Activated T-cell treated with anti-CD3 and anti-CD28 coated beads, Interleukin-2, amount 50 U/mL, for 72 hours (primary cell): ENCODE measurements around the gene CUL9. TPM values are rescaled to one million over a fixed set of nuclear protein-coding genes. Genes with fewer than 3 reads are reported as not detected.

Experiments used
- ATAC-seq, 2 donors: fragments of 150-1000 bp; cut with Tn5 transposase; replicated peaks in 1 of 2; 2 replicates each; pipeline ENCODE4 v1.10.0; 2021; ENCODE audit warnings: moderate library complexity in 2 of 2, mild to moderate bottlenecking in 1 of 2
- DNase-seq, 2 donors: peaks; one replicate each; pipeline ENCODE4 v3.0.0; 2021 to 2022; ENCODE audit warnings: mixed read lengths in 1 of 2
- H3K27ac Mint-ChIP-seq: one replicate; pipeline ENCODE4 v1.8.0; 2022; ENCODE audit warnings: mild to moderate bottlenecking, moderate library complexity, mixed read lengths
- H3K27me3 Mint-ChIP-seq: one replicate; pipeline ENCODE4 v1.8.0; 2022; ENCODE audit warnings: low read depth, mixed read lengths
- H3K36me3 Mint-ChIP-seq, 2 donors: one replicate each; pipeline ENCODE4 v1.8.0; 2022; ENCODE audit warnings: mixed read lengths in 2 of 2, mild to moderate bottlenecking in 1 of 2; ENCODE audit not compliant: insufficient read depth in 2 of 2
- H3K4me1 Mint-ChIP-seq: one replicate; pipeline ENCODE4 v1.8.0; 2022; ENCODE audit warnings: low read depth, mixed read lengths
- H3K4me3 Mint-ChIP-seq, 2 donors: one replicate each; pipeline ENCODE4 v1.8.0; 2022; ENCODE audit warnings: mild to moderate bottlenecking in 2 of 2, mixed read lengths in 2 of 2, moderate library complexity in 2 of 2
- H3K9me3 Mint-ChIP-seq, 2 donors: one replicate each; pipeline ENCODE4 v1.8.0; 2022; ENCODE audit warnings: mixed read lengths in 2 of 2
- total RNA-seq, 2 donors: library from RNA; stranded (reverse); gene quantifications; one replicate each; pipeline ENCODE4 v1.2.3, GENCODE V29; 2022

Gene CUL9
- total RNA-seq, 2 donors from 2014 or later = 60.7 to 62.0 TPM

DNA sequence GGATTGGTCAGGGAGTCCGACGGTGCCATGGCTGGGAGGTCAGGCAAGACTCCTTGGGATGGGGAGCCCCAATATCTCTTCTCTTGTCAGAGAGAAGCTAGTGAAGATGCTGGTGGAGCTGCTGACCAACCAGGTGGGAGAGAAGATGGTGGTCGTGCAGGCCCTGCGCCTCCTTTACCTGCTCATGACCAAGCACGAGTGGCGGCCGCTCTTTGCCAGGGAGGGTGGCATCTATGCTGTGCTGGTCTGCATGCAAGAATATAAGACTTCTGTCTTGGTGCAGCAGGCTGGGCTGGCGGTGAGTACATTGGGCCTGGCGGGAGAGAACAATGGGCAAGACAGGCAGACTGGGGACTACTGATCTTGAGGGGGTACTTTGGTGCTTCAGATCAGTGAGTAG, 10.9 kb downstream of the CUL9 start:
- H3K27me3 Mint-ChIP-seq = no peaks in the 10 kb centered on the region
- no peak overlapping the region for H3K4me3 Mint-ChIP-seq
- peaks cover 2 to 13% of the 10 kb centered on the region in 2 donors for H3K36me3 Mint-ChIP-seq
- no peak for ATAC-seq
- no peaks in the 10 kb centered on the region for H3K9me3 Mint-ChIP-seq
- H3K4me1 Mint-ChIP-seq = no peaks in the 10 kb centered on the region
- DNase-seq = no peak
- H3K27ac Mint-ChIP-seq = no peak overlapping the region

- Mint-ChIP-seq H3K4me3 (no peak overlapping the region), H3K36me3 (peaks cover 2 to 13% of the 10 kb centered on the region in 2 donors), H3K4me1 (no peaks in the 10 kb centered on the region), H3K27ac (no peak overlapping the region), H3K27me3 (no peaks in the 10 kb centered on the region), H3K9me3 (no peaks in the 10 kb centered on the region)
- DNase-seq (no peak), ATAC-seq (no peak)
These were observed 11.9 kb downstream of the CUL9 start for GRCh38 chr6:43193929-43194328.

DNA sequence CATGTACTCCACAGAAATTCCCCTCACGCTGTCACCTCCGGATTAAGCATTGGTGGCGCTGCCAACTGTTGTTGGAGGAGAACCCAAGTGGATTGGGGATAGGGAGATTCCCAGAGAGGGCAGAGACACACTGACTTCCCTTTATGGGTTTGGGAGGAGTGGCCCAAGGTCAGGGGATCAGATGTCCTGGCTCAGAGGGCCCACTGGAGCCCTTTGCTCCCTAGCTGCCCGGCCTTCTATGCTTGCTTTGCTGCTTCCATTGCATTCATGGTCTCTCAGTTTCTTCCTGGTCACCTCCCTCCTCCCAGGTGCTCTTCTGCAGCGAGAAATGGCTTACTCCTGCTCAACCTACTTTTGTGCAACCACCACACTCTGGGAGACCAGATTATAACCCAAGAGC, 14.3 kb downstream of the CUL9 start:
- Mint-ChIP-seq H3K9me3 (no peaks in the 10 kb centered on the region), H3K36me3 (peaks cover 0 to 14% of the 10 kb centered on the region in 2 donors), H3K27ac (no peak overlapping the region), H3K4me3 (no peak overlapping the region), H3K4me1 (no peaks in the 10 kb centered on the region), H3K27me3 (no peaks in the 10 kb centered on the region)
- ATAC-seq = no peak
- no peak for DNase-seq

- H3K9me3 Mint-ChIP-seq = no peaks in the 10 kb centered on the region
- H3K36me3 Mint-ChIP-seq = peaks cover 0 to 8% of the 10 kb centered on the region in 2 donors
- DNase-seq (no peak), ATAC-seq (no peak)
- H3K4me3 Mint-ChIP-seq = no peak overlapping the region
- H3K4me1 Mint-ChIP-seq = no peaks in the 10 kb centered on the region
- no peaks in the 10 kb centered on the region for H3K27me3 Mint-ChIP-seq
- H3K27ac Mint-ChIP-seq = no peak overlapping the region
These were observed 17.9 kb downstream of the CUL9 start for GRCh38 chr6:43199912-43200311.

GRCh38 chr6:43200541-43200940, 18.5 kb downstream of the CUL9 start:
- Mint-ChIP-seq H3K9me3 (no peaks in the 10 kb centered on the region), H3K36me3 (peaks cover 0 to 11% of the 10 kb centered on the region in 2 donors), H3K4me1 (no peaks in the 10 kb centered on the region), H3K27ac (no peak overlapping the region), H3K27me3 (no peaks in the 10 kb centered on the region), H3K4me3 (no peak overlapping the region)
- no peak for DNase-seq
- no peak for ATAC-seq

DNA sequence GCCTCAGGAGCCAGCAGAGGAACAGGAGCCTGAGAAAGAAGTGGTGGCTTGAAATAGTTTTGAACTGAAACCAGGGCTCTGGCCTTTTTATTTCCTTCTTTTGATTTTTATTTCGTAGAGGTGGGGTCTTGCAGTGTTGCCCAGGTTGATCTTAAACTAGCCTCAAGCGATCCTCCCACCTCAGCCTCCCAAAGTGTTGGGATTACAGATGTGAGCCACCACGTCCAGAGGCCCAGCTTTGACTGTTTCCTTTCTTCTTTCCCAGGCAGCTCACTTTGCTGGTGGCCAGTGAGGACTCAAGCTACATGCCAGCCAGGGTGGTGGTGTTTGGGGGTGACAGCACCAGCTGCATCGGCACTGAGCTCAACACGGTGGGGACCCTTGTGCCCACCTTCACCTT, 20.5 kb downstream of the CUL9 start:
- DNase-seq (no peak), ATAC-seq (no peak)
- Mint-ChIP-seq H3K36me3 (peaks cover 0 to 5% of the 10 kb centered on the region in 2 donors), H3K27me3 (no peaks in the 10 kb centered on the region), H3K4me3 (no peak overlapping the region), H3K4me1 (no peaks in the 10 kb centered on the region), H3K27ac (no peak overlapping the region), H3K9me3 (no peaks in the 10 kb centered on the region)

GRCh38 chr6:43203029-43203717, 21.2 kb downstream of the CUL9 start:
- H3K4me3 Mint-ChIP-seq = no peak overlapping the region
- ATAC-seq = no peak
- peaks cover 0 to 5% of the 10 kb centered on the region in 2 donors for H3K36me3 Mint-ChIP-seq
- H3K9me3 Mint-ChIP-seq = no peaks in the 10 kb centered on the region
- no peaks in the 10 kb centered on the region for H3K27me3 Mint-ChIP-seq
- no peak for DNase-seq
- H3K27ac Mint-ChIP-seq = no peak overlapping the region
- H3K4me1 Mint-ChIP-seq = no peaks in the 10 kb centered on the region

DNA sequence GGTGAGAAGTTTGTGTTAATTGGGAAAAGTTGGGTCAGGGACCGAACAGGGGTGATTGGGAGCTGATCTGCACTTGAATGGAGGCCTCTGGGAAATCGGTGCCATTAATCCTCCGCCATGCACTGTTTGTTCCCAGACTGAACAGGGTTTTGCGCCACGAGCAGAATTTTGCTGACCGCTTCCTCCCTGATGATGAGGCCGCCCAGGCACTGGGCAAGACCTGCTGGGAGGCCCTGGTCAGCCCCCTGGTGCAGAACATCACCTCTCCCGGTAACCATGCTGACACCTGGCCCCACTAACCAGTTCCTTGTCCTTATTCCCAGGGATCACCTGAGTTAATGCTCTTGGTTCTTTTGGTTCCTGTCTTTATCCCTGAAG, 21.7 kb downstream of the CUL9 start:
- Mint-ChIP-seq H3K9me3 (no peaks in the 10 kb centered on the region), H3K27ac (no peak overlapping the region), H3K4me1 (no peaks in the 10 kb centered on the region), H3K4me3 (no peak overlapping the region), H3K27me3 (no peaks in the 10 kb centered on the region), H3K36me3 (peaks cover 0 to 5% of the 10 kb centered on the region in 2 donors)
- no peak for DNase-seq
- no peak for ATAC-seq

- H3K4me3 Mint-ChIP-seq = no peak overlapping the region
- no peak for ATAC-seq
- no peaks in the 10 kb centered on the region for H3K4me1 Mint-ChIP-seq
- no peaks in the 10 kb centered on the region for H3K9me3 Mint-ChIP-seq
- H3K27ac Mint-ChIP-seq = no peak overlapping the region
- H3K36me3 Mint-ChIP-seq = peaks cover 0 to 5% of the 10 kb centered on the region in 2 donors
- no peak for DNase-seq
- H3K27me3 Mint-ChIP-seq = no peaks in the 10 kb centered on the region
These were observed 22.5 kb downstream of the CUL9 start for GRCh38 chr6:43204271-43205105.

- H3K27ac Mint-ChIP-seq = no peak overlapping the region
- H3K4me1 Mint-ChIP-seq = no peaks in the 10 kb centered on the region
- no peaks in the 10 kb centered on the region for H3K27me3 Mint-ChIP-seq
- DNase-seq (no peak), ATAC-seq (no peak)
- H3K36me3 Mint-ChIP-seq = peaks cover 0 to 5% of the 10 kb centered on the region in 2 donors
- H3K9me3 Mint-ChIP-seq = no peaks in the 10 kb centered on the region
- no peak overlapping the region for H3K4me3 Mint-ChIP-seq
These were observed 23.9 kb downstream of the CUL9 start for GRCh38 chr6:43205849-43206248.

DNA sequence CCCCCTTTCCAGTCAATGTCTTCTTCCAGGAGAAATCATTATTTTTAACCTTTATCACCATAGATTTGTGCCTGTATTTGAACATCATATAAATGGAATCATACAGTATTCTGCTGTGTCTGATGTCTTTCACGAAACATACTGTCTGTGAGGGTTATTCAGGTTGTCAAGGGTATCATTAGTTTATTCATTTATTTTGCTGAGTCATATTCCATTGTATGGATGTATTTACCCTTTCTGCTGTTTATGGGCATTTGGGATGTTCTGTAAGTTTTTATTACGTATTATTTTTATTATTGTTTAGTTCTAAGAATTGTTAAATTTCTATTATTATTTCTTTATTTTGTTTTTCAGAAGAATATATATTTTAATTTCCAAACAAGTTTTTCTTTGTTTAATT, 25.3 kb downstream of the CUL9 start:
- H3K27me3 Mint-ChIP-seq = no peaks in the 10 kb centered on the region
- peaks cover 0 to 3% of the 10 kb centered on the region in 2 donors for H3K36me3 Mint-ChIP-seq
- H3K27ac Mint-ChIP-seq = no peak overlapping the region
- no peaks in the 10 kb centered on the region for H3K4me1 Mint-ChIP-seq
- ATAC-seq (no peak), DNase-seq (no peak)
- no peak overlapping the region for H3K4me3 Mint-ChIP-seq
- H3K9me3 Mint-ChIP-seq = no peaks in the 10 kb centered on the region

DNA sequence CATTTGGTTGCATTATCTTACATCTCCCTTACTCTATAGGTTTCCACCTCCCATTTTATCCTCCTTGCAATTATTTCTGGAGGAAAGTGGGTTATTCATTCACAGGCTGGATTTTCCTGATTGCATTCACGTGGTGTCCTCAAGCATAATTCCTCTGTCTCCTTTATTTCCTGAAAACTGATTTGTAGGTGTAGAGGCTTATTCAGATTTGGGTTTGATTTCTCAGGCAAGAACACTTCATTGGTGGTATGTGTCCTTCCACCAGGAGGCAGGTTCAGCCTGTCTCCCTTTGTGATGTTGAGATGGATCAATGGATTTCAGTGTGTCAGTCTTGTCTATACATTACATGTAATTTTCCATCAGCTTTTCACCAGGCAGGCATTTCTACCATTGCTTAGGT, 30.0 kb downstream of the CUL9 start:
- Mint-ChIP-seq H3K27me3 (no peaks in the 10 kb centered on the region), H3K4me1 (no peaks in the 10 kb centered on the region), H3K9me3 (no peaks in the 10 kb centered on the region), H3K27ac (peak overlapping the region; percentile 12), H3K36me3 (no peaks in the 10 kb centered on the region), H3K4me3 (no peak overlapping the region)
- ATAC-seq = no peak
- no peak for DNase-seq

- Mint-ChIP-seq H3K27me3 (no peaks in the 10 kb centered on the region), H3K27ac (no peak overlapping the region), H3K9me3 (no peaks in the 10 kb centered on the region), H3K4me3 (no peak overlapping the region), H3K36me3 (peaks cover 0 to 3% of the 10 kb centered on the region in 2 donors), H3K4me1 (no peaks in the 10 kb centered on the region)
- DNase-seq (no peak), ATAC-seq (no peak)
These were observed 31.4 kb downstream of the CUL9 start for GRCh38 chr6:43213431-43213830.
